A673 (cell line): ENCODE data around the gene KDM1A. TPM values are rescaled to one million over a fixed set of nuclear protein-coding genes. Genes with fewer than 3 reads are reported as not detected.
"Not testable (repeated sequence)": the region's sequence is repeated elsewhere in the genome, so short reads cannot be mapped to it uniquely, and the experiment has no call there.

Experiments used
- BruUV-seq: library from RNA; stranded (reverse); fragments of 400-500 nt; replicated peaks from 2 replicates; lab custom pipeline; 2021; lab: Mats Ljungman, UMichigan
- CTCF ChIA-PET: fragments of 300-600 bp; sonication (Branson Sonifier 250); formaldehyde crosslinking; loops from one replicate; lab custom pipeline; 2022; ENCODE audit warnings: antibody characterized with exemption; lab: Charles Lee
- POLR2A ChIA-PET: fragments of 300-600 bp; sonication (Branson Sonifier 250); formaldehyde crosslinking; loops from one replicate; lab custom pipeline; 2022; ENCODE audit warnings: antibody characterized with exemption; ENCODE audit not compliant: low non-redundant PET; lab: Charles Lee
- DNase-seq: peaks from one replicate; pipeline ENCODE4 v3.0.0-alpha.2; 2015; ENCODE audit warnings: low spot score
- H3K27ac ChIP-seq: fragments of 200-600 bp; sonication (generic); 2 replicates; pipeline ENCODE4 v1.5.1; 2016; ENCODE audit warnings: mixed run types, low read depth, mild to moderate bottlenecking, mixed read lengths, antibody characterized with exemption, low read length; ENCODE audit not compliant: poor library complexity, severe bottlenecking
- H3K27me3 ChIP-seq: fragments of 200-600 bp; sonication (generic); replicated peaks from 2 replicates; pipeline ENCODE4 v1.6.1; 2017; ENCODE audit warnings: mixed run types, low read depth, mild to moderate bottlenecking, mixed read lengths, antibody characterized with exemption, low read length; ENCODE audit not compliant: insufficient read depth, poor library complexity
- H3K36me3 ChIP-seq: fragments of 200-600 bp; sonication (generic); 2 replicates; pipeline ENCODE4 v1.6.1; 2016; ENCODE audit warnings: mixed run types, mild to moderate bottlenecking, mixed read lengths, antibody characterized with exemption, low read length; ENCODE audit not compliant: insufficient read depth, poor library complexity, severe bottlenecking
- H3K4me1 ChIP-seq: fragments of 200-600 bp; sonication (generic); 2 replicates; pipeline ENCODE4 v1.6.1; 2017; ENCODE audit warnings: mixed run types, mild to moderate bottlenecking, mixed read lengths, antibody characterized with exemption, low read length; ENCODE audit not compliant: insufficient read depth, poor library complexity, severe bottlenecking
- H3K4me3 ChIP-seq: fragments of 200-600 bp; sonication (generic); 2 replicates; pipeline ENCODE4 v1.5.1; 2016; ENCODE audit warnings: low read depth, mixed run types, mild to moderate bottlenecking, mixed read lengths, low read length; ENCODE audit not compliant: poor library complexity, severe bottlenecking
- H3K9me3 ChIP-seq: fragments of 200-600 bp; sonication (generic); 2 replicates; pipeline ENCODE4 v1.6.1; 2016; ENCODE audit warnings: mixed run types, low read depth, mild to moderate bottlenecking, mixed read lengths, antibody characterized with exemption, low read length; ENCODE audit not compliant: poor library complexity, severe bottlenecking
- CTCF ChIP-seq: fragments of 300-800, 200-600 bp; sonication (generic); conservative IDR thresholded peaks from 2 replicates; pipeline ENCODE4 v1.5.1; 2017; ENCODE audit warnings: low read depth, mild to moderate bottlenecking, antibody characterized with exemption, low read length, moderate library complexity, mixed read lengths
- EZH2 ChIP-seq: fragments of 200-600 bp; sonication (generic); IDR thresholded peaks from 2 replicates; pipeline ENCODE4 v1.6.1; 2017; ENCODE audit warnings: borderline replicate concordance, low read depth, mild to moderate bottlenecking, mixed read lengths, antibody characterized with exemption, low read length; ENCODE audit not compliant: poor library complexity, severe bottlenecking
- intact Hi-C: fragments of 100-400 bp; cut with micrococcal nuclease; formaldehyde crosslinking; loops from one replicate; pipeline ENCODE4 v1.10.0; 2022; ENCODE audit not compliant: unreplicated experiment
- total RNA-seq: library from RNA; stranded (reverse); gene quantifications from 2 replicates; pipeline ENCODE4 v1.2.3, GENCODE V29; 2021

Gene KDM1A
- total RNA-seq, 1 experiment from 2014 or later = 201 TPM

DNA sequence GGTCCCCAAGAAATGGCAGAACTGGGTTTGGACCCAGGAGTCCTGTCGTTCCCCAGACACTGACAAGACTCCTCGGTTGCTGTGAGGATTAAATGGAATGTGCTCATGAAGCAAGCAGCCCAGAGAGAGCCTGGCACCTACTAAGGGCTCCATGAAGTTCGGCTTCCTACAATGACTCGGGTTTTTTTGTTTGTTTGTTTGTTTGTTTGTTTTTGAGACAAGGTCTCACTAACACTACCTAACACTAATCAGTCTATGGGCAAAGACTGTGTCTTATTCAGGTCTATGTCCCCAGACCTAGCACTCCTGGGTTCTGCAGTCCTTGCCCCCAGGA is 43.2 kb upstream of the KDM1A start:
- no TSS peak for BruUV-seq
- Histone ChIP-seq H3K4me1 (peaks cover 16% of the 10 kb centered on the region), H3K27me3 (no peaks in the 10 kb centered on the region), H3K36me3 (no peaks in the 10 kb centered on the region), H3K27ac (no peak overlapping the region), H3K4me3 (no peak overlapping the region), H3K9me3 (no peaks in the 10 kb centered on the region)
- TF ChIP-seq EZH2 = no peak
- TF ChIP-seq CTCF = no peak
- CTCF ChIA-PET = interaction anchor here (1.1 kb wide), 1 partner anchor 208 kb away, joined by 3 read pairs; no protein-coding TSS in a partner anchor
- POLR2A ChIA-PET = no interaction called here
- no peak for DNase-seq
- intact Hi-C loops = loop anchor here (1.0 to 10.0 kb wide), 5 partner anchors 121 to 659 kb away; no protein-coding TSS in a partner anchor

DNA sequence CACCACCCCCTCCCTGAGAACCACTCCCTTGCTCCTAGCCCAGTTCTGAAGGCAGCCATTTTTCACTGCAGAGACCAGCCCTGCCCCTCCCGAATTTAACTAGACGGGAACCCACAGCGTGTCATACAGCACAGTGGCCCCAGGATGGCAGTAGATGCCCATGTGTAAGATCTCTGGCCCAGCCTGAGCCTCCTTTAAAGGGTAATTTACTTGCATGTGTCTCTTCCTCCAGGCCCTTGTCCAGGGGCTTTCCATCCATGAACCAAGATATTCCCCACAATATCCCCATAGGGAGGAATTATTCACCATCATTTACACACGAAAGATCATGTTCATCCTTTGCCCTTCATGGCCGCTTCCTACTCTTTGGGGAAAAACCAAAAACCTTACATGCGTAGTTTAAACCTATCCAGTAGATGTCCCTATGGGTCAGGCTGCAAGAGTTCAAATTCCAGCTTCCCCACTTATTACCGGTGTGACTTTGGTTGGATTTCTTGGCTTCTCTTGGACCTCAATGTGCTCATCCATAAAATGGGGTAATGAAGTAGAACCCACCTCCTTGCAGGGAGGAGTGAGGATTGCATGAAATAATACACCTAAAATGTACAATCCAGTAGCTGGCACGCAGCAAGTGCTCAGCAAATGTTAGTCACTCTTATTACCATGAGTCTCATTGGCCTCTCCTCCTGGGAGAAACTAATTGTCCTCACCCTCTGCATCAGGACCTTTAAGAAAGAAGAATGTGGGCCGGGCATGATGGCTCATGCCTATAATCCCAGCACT is 42.6 kb upstream of the KDM1A start:
- ChIA-PET CTCF (interaction anchor here (0.9 kb wide), 1 partner anchor 208 kb away, joined by 9 read pairs; no protein-coding TSS in a partner anchor), POLR2A (no interaction called here)
- peak; percentile 94 for TF ChIP-seq CTCF
- no peak for TF ChIP-seq EZH2
- peak; percentile 90 for DNase-seq
- Histone ChIP-seq H3K36me3 (no peaks in the 10 kb centered on the region), H3K4me3 (no peak overlapping the region), H3K9me3 (no peaks in the 10 kb centered on the region), H3K27ac (no peak overlapping the region), H3K4me1 (peaks cover 16% of the 10 kb centered on the region), H3K27me3 (no peaks in the 10 kb centered on the region)
- intact Hi-C loops = loop anchor here (1.0 to 10.0 kb wide), 5 partner anchors 121 to 658 kb away; no protein-coding TSS in a partner anchor
- no TSS peak for BruUV-seq

DNA sequence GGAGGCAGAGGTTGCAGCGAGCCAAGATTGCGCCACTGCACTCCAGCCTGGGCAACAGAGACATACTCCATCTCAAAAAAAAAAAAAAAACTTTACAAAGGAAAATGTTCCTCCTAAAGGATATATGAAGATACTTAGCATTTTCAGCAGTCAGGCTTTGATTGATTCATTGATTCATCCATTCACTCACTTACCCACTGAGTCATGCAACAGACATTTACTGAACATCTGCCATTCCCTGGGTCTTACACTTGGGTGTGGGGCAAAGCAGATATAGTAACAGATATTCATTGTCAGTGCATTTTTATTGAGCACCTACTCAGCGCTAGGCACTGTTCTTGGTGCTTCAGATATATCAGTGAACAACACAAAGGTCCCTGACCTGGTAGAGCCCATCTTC is 41.0 kb upstream of the KDM1A start:
- ChIA-PET POLR2A (no interaction called here), CTCF (interaction anchor here (0.7 kb wide), 1 partner anchor 459 kb away, joined by 3 read pairs; no protein-coding TSS in a partner anchor)
- peak; percentile 29 for DNase-seq
- intact Hi-C loops = loop anchor here (5.0 to 10.0 kb wide), 3 partner anchors 119 to 657 kb away; no protein-coding TSS in a partner anchor
- Histone ChIP-seq H3K27me3 (no peaks in the 10 kb centered on the region), H3K27ac (no peak overlapping the region), H3K4me1 (peaks cover under 1% of the 10 kb centered on the region), H3K36me3 (no peaks in the 10 kb centered on the region), H3K4me3 (no peak overlapping the region), H3K9me3 (no peaks in the 10 kb centered on the region)
- TF ChIP-seq EZH2 (no peak), CTCF (no peak)
- BruUV-seq = no TSS peak

- CTCF ChIA-PET, H3K27ac ChIP-seq, BruUV-seq, H3K27me3 ChIP-seq, H3K9me3 ChIP-seq, H3K36me3 ChIP-seq, H3K4me3 ChIP-seq, H3K4me1 ChIP-seq, POLR2A ChIA-PET, DNase-seq: not testable (repeated sequence)
- intact Hi-C loops = loop anchor here (10.0 kb wide), 1 partner anchor 84 kb away; no protein-coding TSS in a partner anchor
These were observed 38.8 kb upstream of the KDM1A start for GRCh38 chr1:22980471-22980790.
